ENCODE results near the gene DHRS13.

Gene DHRS13

GRCh38 chr17:28902819-28903545 lies at the start of gene DHRS13:
TSS of gene DHRS13 (minus strand) at chr17:28903079. CDS start at chr17:28902944, 135 bp downstream.
- peak within 1 kb of the TSS; percentile 25 for H3K27ac ChIP-seq

GRCh38 chr17:28951991-28952975 lies 49.4 kb upstream of the DHRS13 start:
- peak; percentile 98 for DNase-seq (ENCODE audit: low read depth, low spot score)
- peak overlapping the region; percentile 98 for H3K27ac ChIP-seq

More at GRCh38 chr17:28902819-28903545, at the start of gene DHRS13:
- DNase-seq (ENCODE audit: low read depth, low spot score), result peak; percentile 72

- DNase-seq (ENCODE audit: low read depth, low spot score), result peak; percentile 100
- peak within 1 kb of the TSS; percentile 98 for H3K27ac ChIP-seq
Observed at GRCh38 chr17:28951428-28951990, 48.6 kb upstream of the DHRS13 start, which contains the start of gene PHF12. TSS of gene PHF12 (minus strand) at chr17:28951518. CDS start at chr17:28950960, 558 bp downstream.

- DNase-seq (ENCODE audit: low read depth, low spot score), result no peak
- H3K27ac ChIP-seq, result peak overlapping the region; percentile 98
Observed at GRCh38 chr17:28950752-28951427, 48.0 kb upstream of the DHRS13 start.

- DNase-seq (ENCODE audit: low read depth, low spot score), result no peak
- peak overlapping the region; percentile 98 for H3K27ac ChIP-seq
Observed at GRCh38 chr17:28950017-28950751, 47.3 kb upstream of the DHRS13 start.

GRCh38 chr17:28949185-28950016 lies 46.5 kb upstream of the DHRS13 start:
- H3K27ac ChIP-seq, result peak overlapping the region; percentile 98
- DNase-seq (ENCODE audit: low read depth, low spot score), result no peak

- DNase-seq (ENCODE audit: low read depth, low spot score), result no peak
Observed at GRCh38 chr17:28948873-28949184, 46.0 kb upstream of the DHRS13 start.

GRCh38 chr17:28948342-28948741 lies 45.5 kb upstream of the DHRS13 start:
- DNase-seq (ENCODE audit: low read depth, low spot score), result no peak
- peak overlapping the region; percentile 98 for H3K27ac ChIP-seq

More at GRCh38 chr17:28948873-28949184, 46.0 kb upstream of the DHRS13 start:
- peak overlapping the region; percentile 98 for H3K27ac ChIP-seq

GRCh38 chr17:28947639-28948038 lies 44.8 kb upstream of the DHRS13 start:
- H3K27ac ChIP-seq, result peak overlapping the region; percentile 98
- no peak for DNase-seq (ENCODE audit: low read depth, low spot score)

GRCh38 chr17:28946239-28946638 lies 43.4 kb upstream of the DHRS13 start:
- H3K27ac ChIP-seq, result peak overlapping the region; percentile 66
- no peak for DNase-seq (ENCODE audit: low read depth, low spot score)

GRCh38 chr17:28944862-28945741 lies 42.2 kb upstream of the DHRS13 start:
- H3K27ac ChIP-seq, result peak overlapping the region; percentile 66
- DNase-seq (ENCODE audit: low read depth, low spot score), result no peak

GRCh38 chr17:28944343-28944742 lies 41.5 kb upstream of the DHRS13 start:
- no peak overlapping the region for H3K27ac ChIP-seq
- no peak for DNase-seq (ENCODE audit: low read depth, low spot score)

GRCh38 chr17:28942925-28943324 lies 40.0 kb upstream of the DHRS13 start:
- DNase-seq (ENCODE audit: low read depth, low spot score), result no peak
- no peak overlapping the region for H3K27ac ChIP-seq

- no peak overlapping the region for H3K27ac ChIP-seq
Observed at GRCh38 chr17:28941251-28941650, 38.4 kb upstream of the DHRS13 start.

GRCh38 chr17:28940675-28941074 lies 37.8 kb upstream of the DHRS13 start:
- H3K27ac ChIP-seq, result no peak overlapping the region
- DNase-seq (ENCODE audit: low read depth, low spot score), result no peak

More at GRCh38 chr17:28941251-28941650, 38.4 kb upstream of the DHRS13 start:
- no peak for DNase-seq (ENCODE audit: low read depth, low spot score)

GRCh38 chr17:28940142-28940541 lies 37.3 kb upstream of the DHRS13 start:
- DNase-seq (ENCODE audit: low read depth, low spot score), result no peak
- no peak overlapping the region for H3K27ac ChIP-seq

- H3K27ac ChIP-seq, result peak overlapping the region; percentile 64
- no peak for DNase-seq (ENCODE audit: low read depth, low spot score)
Observed at GRCh38 chr17:28938552-28938951, 35.7 kb upstream of the DHRS13 start.
